Measurements from ENCODE around the gene ZBTB18.
A peak's percentile ranks its signal among the peaks of the same experiment; 100 is the strongest.
"Not testable (repeated sequence)": the region's sequence is repeated elsewhere in the genome, so short reads cannot be mapped to it uniquely, and the experiment has no call there.

The ZBTB18 gene

GRCh38 chr1:244050835-244051444 lies at the start of gene ZBTB18:
Gene ZBTB18 (plus strand): TSS chr1:244051283. CDS start chr1:244051432, 149 bp downstream.
- FAIRE-seq = peak; percentile 90

GRCh38 chr1:244002721-244003120 lies 48.4 kb upstream of the ZBTB18 start:
- FAIRE-seq = no peak

- no peak for FAIRE-seq
These were observed 45.6 kb upstream of the ZBTB18 start for GRCh38 chr1:244005455-244005854.

- no peak for FAIRE-seq
These were observed 44.6 kb upstream of the ZBTB18 start for GRCh38 chr1:244006381-244006901.

GRCh38 chr1:244006961-244007360 lies 44.1 kb upstream of the ZBTB18 start:
- no peak for FAIRE-seq

- FAIRE-seq = no peak
These were observed 40.9 kb upstream of the ZBTB18 start for GRCh38 chr1:244010191-244010590.

- no peak for FAIRE-seq
These were observed 40.4 kb upstream of the ZBTB18 start for GRCh38 chr1:244010703-244011123.

GRCh38 chr1:244011271-244011670 lies 39.8 kb upstream of the ZBTB18 start:
- no peak for FAIRE-seq

GRCh38 chr1:244011786-244012185 lies 39.3 kb upstream of the ZBTB18 start:
- FAIRE-seq = no peak

- FAIRE-seq = no peak
These were observed 38.9 kb upstream of the ZBTB18 start for GRCh38 chr1:244012202-244012601.

- no peak for FAIRE-seq
These were observed 38.0 kb upstream of the ZBTB18 start for GRCh38 chr1:244013100-244013499.

- not testable (repeated sequence) for FAIRE-seq
These were observed 36.2 kb upstream of the ZBTB18 start for GRCh38 chr1:244014862-244015261.

- FAIRE-seq = no peak
These were observed 31.0 kb upstream of the ZBTB18 start for GRCh38 chr1:244019982-244020485.

GRCh38 chr1:244021427-244021826 lies 29.7 kb upstream of the ZBTB18 start:
- no peak for FAIRE-seq

GRCh38 chr1:244022311-244022710 lies 28.8 kb upstream of the ZBTB18 start:
- no peak for FAIRE-seq

- no peak for FAIRE-seq
These were observed 28.1 kb upstream of the ZBTB18 start for GRCh38 chr1:244022864-244023440.

- FAIRE-seq = no peak
These were observed 23.5 kb upstream of the ZBTB18 start for GRCh38 chr1:244027491-244028145.

- FAIRE-seq = no peak
These were observed 22.4 kb upstream of the ZBTB18 start for GRCh38 chr1:244028701-244029100.

- no peak for FAIRE-seq
These were observed 22.0 kb upstream of the ZBTB18 start for GRCh38 chr1:244029124-244029523.

GRCh38 chr1:244030481-244031040 lies 20.5 kb upstream of the ZBTB18 start:
- no peak for FAIRE-seq

- no peak for FAIRE-seq
These were observed 15.7 kb upstream of the ZBTB18 start for GRCh38 chr1:244035358-244035757.

GRCh38 chr1:244037252-244037651 lies 13.8 kb upstream of the ZBTB18 start:
- no peak for FAIRE-seq

GRCh38 chr1:244041466-244042120 lies 9.5 kb upstream of the ZBTB18 start:
- no peak for FAIRE-seq

All from A204.1 (cell line).